ENCODE measurements around the gene CMC2. TPM values are rescaled to one million over a fixed set of nuclear protein-coding genes. Genes with fewer than 3 reads are reported as not detected.

CMC2 gene
- total and polyA plus RNA-seq, 10 of the 15 experiments (the other 5 are each of a cell fraction or from before 2014, with no cell fraction given), result 62.8 to 251 (median 157) TPM

DNA sequence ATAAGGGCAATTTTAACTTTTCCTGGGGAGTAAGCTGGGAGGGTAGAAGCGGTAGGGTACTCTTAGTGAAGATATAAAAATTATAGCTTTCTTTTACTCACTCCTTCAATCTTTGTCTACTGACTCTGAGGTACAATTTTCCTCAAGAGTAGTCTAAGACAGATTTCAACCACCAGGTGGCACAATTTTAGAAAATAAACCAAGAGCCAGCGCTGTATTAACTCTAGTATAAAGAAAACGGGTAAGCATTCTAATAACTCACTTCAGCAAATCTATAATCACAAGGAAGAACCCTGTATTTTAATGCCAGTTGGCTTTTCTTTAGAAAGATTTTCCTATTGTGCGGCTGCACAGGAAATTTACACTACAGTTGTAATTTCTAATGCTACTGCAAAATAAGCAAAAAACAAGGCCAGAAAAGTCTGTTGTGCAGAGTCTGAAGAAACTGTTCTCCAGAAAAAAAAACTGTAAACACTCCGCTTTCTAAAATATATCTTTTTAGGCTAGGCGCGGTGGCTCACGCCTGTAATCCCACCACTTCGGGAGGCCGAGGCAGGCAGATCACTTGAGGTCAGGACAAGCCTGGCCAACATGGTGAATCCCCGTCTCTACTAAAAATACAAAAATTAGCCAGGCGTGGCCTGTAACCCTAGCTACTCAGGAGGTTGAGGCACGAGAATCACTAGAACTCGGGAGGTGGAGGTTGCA lies 1.9 kb downstream of the CMC2 start:
- Histone ChIP-seq H3K9me3 (replicated peaks; ENCODE audit: control insufficient read depth, insufficient read depth, low read length) (no peaks in the 10 kb centered on the region; the same call in 2 of the 3 replicates), H3K4me3 (peak overlapping the region; percentile 59), H3K4me2 (ENCODE audit: control insufficient read depth, insufficient read depth) (peak overlapping the region; percentile 48), H2AFZ (ENCODE audit: control insufficient read depth, low read depth, low read length) (no peak overlapping the region), H3K9ac (ENCODE audit: control insufficient read depth, insufficient read depth, low read length) (peak overlapping the region; percentile 34), H3K27ac (ENCODE audit: control insufficient read depth, insufficient read depth) (peak overlapping the region; percentile 40), H3K79me2 (ENCODE audit: control insufficient read depth, insufficient read depth, low read length) (peaks cover 89% of the 10 kb centered on the region), H3K27me3 (replicated peaks in 1 of 2; ENCODE audit: control insufficient read depth in 2 of 2, insufficient read depth in 2 of 2, low read length in 1 of 2) (no peaks in the 10 kb centered on the region), H3K4me1 (ENCODE audit: control insufficient read depth, insufficient read depth, low read length) (peaks cover 9% of the 10 kb centered on the region), H4K20me1 (ENCODE audit: control insufficient read depth, insufficient read depth) (no peaks in the 10 kb centered on the region), H3K36me3 (ENCODE audit: control insufficient read depth in 2 of 2, insufficient read depth in 2 of 2, low read length in 1 of 2) (0 out of 4 replicates have a peak, but pooled peaks cover 0 to 2% of the 10 kb centered on the region in 2 experiments)
- peak; percentile 34 for ATAC-seq
- ChIA-PET CTCF (interaction anchor here (0.6 to 5.1 kb wide), 13 partner anchors 11 to 145 kb away, joined by 3 to 67 read pairs (median 5); partner anchors contain the start of genes ATMIN and C16orf46), SMC1A (ENCODE audit: uncharacterized antibody, unreplicated experiment) (interaction anchor here (0.5 to 2.0 kb wide), 12 partner anchors 10 to 731 kb away, joined by 3 to 16 read pairs (median 4); partner anchors contain the start of gene GAN), RAD21 (ENCODE audit: unreplicated experiment) (interaction anchor here (0.7 to 1.9 kb wide), 7 partner anchors 8 to 80 kb away, joined by 3 to 9 read pairs (median 3); partner anchors contain the start of genes ATMIN and C16orf46), POLR2A (interaction anchor here (0.6 to 4.2 kb wide), 4 partner anchors 30 to 749 kb away, joined by 3 to 25 read pairs (median 5); partner anchors contain the start of genes ATMIN and C16orf46)
- 9% methylated on average over 14 of the region's 14 CpGs for WGBS (ENCODE audit: insufficient coverage, insufficient replicate concordance, low lambda C conversion rate, missing lambda C conversion rate)
- no peak for DNase-seq (ENCODE audit: low read depth, low spot score)
- FAIRE-seq, result no peak
- BruUV-seq (replicated peaks), result no TSS peak
- in situ Hi-C loops (cut with MboI), result no loop called here
- intact Hi-C loops (cut with micrococcal nuclease; ENCODE audit: unreplicated experiment), result loop anchor here (10.0 kb wide), 3 partner anchors 310 to 1650 kb away; partner anchors contain the start of gene GAN
- TF ChIP-seq YY1 (IDR thresholded peaks at IDR 0.05; ENCODE audit: low read depth, low read length), result no peak
- no peak for TF ChIP-seq FOXM1 (IDR thresholded peaks at IDR 0.05; ENCODE audit: low read depth, low read length)
- TF ChIP-seq ZBTB11 (CRISPR knock-in tag; IDR thresholded peaks at IDR 0.05), result no peak
- TF ChIP-seq, protein P1, sequence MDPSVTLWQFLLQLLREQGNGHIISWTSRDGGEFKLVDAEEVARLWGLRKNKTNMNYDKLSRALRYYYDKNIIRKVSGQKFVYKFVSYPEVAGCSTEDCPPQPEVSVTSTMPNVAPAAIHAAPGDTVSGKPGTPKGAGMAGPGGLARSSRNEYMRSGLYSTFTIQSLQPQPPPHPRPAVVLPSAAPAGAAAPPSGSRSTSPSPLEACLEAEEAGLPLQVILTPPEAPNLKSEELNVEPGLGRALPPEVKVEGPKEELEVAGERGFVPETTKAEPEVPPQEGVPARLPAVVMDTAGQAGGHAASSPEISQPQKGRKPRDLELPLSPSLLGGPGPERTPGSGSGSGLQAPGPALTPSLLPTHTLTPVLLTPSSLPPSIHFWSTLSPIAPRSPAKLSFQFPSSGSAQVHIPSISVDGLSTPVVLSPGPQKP (IDR thresholded peaks at IDR 0.05; ENCODE audit: low read depth, low read length), result no peak
- TF ChIP-seq, protein P2, sequence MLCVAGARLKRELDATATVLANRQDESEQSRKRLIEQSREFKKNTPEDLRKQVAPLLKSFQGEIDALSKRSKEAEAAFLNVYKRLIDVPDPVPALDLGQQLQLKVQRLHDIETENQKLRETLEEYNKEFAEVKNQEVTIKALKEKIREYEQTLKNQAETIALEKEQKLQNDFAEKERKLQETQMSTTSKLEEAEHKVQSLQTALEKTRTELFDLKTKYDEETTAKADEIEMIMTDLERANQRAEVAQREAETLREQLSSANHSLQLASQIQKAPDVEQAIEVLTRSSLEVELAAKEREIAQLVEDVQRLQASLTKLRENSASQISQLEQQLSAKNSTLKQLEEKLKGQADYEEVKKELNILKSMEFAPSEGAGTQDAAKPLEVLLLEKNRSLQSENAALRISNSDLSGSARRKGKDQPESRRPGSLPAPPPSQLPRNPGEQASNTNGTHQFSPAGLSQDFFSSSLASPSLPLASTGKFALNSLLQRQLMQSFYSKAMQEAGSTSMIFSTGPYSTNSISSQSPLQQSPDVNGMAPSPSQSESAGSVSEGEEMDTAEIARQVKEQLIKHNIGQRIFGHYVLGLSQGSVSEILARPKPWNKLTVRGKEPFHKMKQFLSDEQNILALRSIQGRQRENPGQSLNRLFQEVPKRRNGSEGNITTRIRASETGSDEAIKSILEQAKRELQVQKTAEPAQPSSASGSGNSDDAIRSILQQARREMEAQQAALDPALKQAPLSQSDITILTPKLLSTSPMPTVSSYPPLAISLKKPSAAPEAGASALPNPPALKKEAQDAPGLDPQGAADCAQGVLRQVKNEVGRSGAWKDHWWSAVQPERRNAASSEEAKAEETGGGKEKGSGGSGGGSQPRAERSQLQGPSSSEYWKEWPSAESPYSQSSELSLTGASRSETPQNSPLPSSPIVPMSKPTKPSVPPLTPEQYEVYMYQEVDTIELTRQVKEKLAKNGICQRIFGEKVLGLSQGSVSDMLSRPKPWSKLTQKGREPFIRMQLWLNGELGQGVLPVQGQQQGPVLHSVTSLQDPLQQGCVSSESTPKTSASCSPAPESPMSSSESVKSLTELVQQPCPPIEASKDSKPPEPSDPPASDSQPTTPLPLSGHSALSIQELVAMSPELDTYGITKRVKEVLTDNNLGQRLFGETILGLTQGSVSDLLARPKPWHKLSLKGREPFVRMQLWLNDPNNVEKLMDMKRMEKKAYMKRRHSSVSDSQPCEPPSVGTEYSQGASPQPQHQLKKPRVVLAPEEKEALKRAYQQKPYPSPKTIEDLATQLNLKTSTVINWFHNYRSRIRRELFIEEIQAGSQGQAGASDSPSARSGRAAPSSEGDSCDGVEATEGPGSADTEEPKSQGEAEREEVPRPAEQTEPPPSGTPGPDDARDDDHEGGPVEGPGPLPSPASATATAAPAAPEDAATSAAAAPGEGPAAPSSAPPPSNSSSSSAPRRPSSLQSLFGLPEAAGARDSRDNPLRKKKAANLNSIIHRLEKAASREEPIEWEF (IDR thresholded peaks at IDR 0.05; ENCODE audit: insufficient replicate concordance, low read depth, low read length), result no peak
- peak; percentile 35; the same call in 1 of the 2 replicates for TF ChIP-seq SMC3 (IDR thresholded peaks at IDR 0.05; ENCODE audit: borderline replicate concordance, low read length)
- no peak for TF ChIP-seq RFX5 (IDR thresholded peaks at IDR 0.05; ENCODE audit: low read depth, low read length)
- no peak for TF ChIP-seq HDGF (IDR thresholded peaks at IDR 0.05)

All from GM12878 (cell line).